ENCODE measurements around the gene TSGA10.
"Not testable (repeated sequence)": the region's sequence is repeated elsewhere in the genome, so short reads cannot be mapped to it uniquely, and the experiment has no call there.

TSGA10 gene

GRCh38 chr2:99153921-99154604, 679 bp downstream of the TSGA10 start:
- DNase-seq (ENCODE audit: low spot score), result no peak

- no peak for DNase-seq (ENCODE audit: low spot score)
Measured at GRCh38 chr2:99152199-99152895, 2.4 kb downstream of the TSGA10 start.

- DNase-seq (ENCODE audit: low spot score), result no peak
Measured at GRCh38 chr2:99150706-99151105, 4.0 kb downstream of the TSGA10 start.

- DNase-seq (ENCODE audit: low spot score), result peak; percentile 98
Measured at GRCh38 chr2:99141110-99142108, 13.3 kb downstream of the TSGA10 start, which contains the start of gene C2orf15. Gene C2orf15 (plus strand): TSS chr2:99141707. CDS start chr2:99150559, 8,852 bp downstream.

- no peak for DNase-seq (ENCODE audit: low spot score)
Measured at GRCh38 chr2:99140860-99141109, 14.0 kb downstream of the TSGA10 start.

GRCh38 chr2:99140056-99140859, 14.5 kb downstream of the TSGA10 start:
- no peak for DNase-seq (ENCODE audit: low spot score)

- DNase-seq (ENCODE audit: low spot score), result no peak
Measured at GRCh38 chr2:99139003-99139402, 15.7 kb downstream of the TSGA10 start.

- DNase-seq (ENCODE audit: low spot score), result not testable (repeated sequence)
Measured at GRCh38 chr2:99135044-99135556, 19.6 kb downstream of the TSGA10 start.

GRCh38 chr2:99127981-99128380, 26.8 kb downstream of the TSGA10 start:
- no peak for DNase-seq (ENCODE audit: low spot score)

- DNase-seq (ENCODE audit: low spot score), result no peak
Measured at GRCh38 chr2:99112617-99113016, 42.1 kb downstream of the TSGA10 start.

GRCh38 chr2:99111945-99112344, 42.8 kb downstream of the TSGA10 start:
- no peak for DNase-seq (ENCODE audit: low spot score)

- DNase-seq (ENCODE audit: low spot score), result no peak
Measured at GRCh38 chr2:99111236-99111635, 43.5 kb downstream of the TSGA10 start.

- no peak for DNase-seq (ENCODE audit: low spot score)
Measured at GRCh38 chr2:99106913-99107312, 47.8 kb downstream of the TSGA10 start.

- no peak for DNase-seq (ENCODE audit: low spot score)
Measured at GRCh38 chr2:99104006-99104405, 50.7 kb downstream of the TSGA10 start.

GRCh38 chr2:99101697-99102096, 53.0 kb downstream of the TSGA10 start:
- DNase-seq (ENCODE audit: low spot score), result no peak

GRCh38 chr2:99096728-99097127, 58.0 kb downstream of the TSGA10 start:
- no peak for DNase-seq (ENCODE audit: low spot score)

- no peak for DNase-seq (ENCODE audit: low spot score)
Measured at GRCh38 chr2:99088017-99088416, 66.7 kb downstream of the TSGA10 start.

- DNase-seq (ENCODE audit: low spot score), result no peak
Measured at GRCh38 chr2:99086385-99086784, 68.4 kb downstream of the TSGA10 start.

- no peak for DNase-seq (ENCODE audit: low spot score)
Measured at GRCh38 chr2:99085421-99085820, 69.3 kb downstream of the TSGA10 start.

GRCh38 chr2:99084256-99084655, 70.5 kb downstream of the TSGA10 start:
- no peak for DNase-seq (ENCODE audit: low spot score)

- DNase-seq (ENCODE audit: low spot score), result no peak
Measured at GRCh38 chr2:99081891-99082290, 72.9 kb downstream of the TSGA10 start.

GRCh38 chr2:99079226-99079625, 75.5 kb downstream of the TSGA10 start:
- no peak for DNase-seq (ENCODE audit: low spot score)

Data from CD4-positive, alpha-beta T cell treated with Interleukin-6 at 100 ng/mL for 8 hours (primary cell).